Karpas-422 (cell line): Measurements from ENCODE around the gene DLG1. TPM values are rescaled to one million over a fixed set of nuclear protein-coding genes. Genes with fewer than 3 reads are reported as not detected.
A peak's percentile ranks its signal among the peaks of the same experiment; 100 is the strongest.

Experiments used
- DNase-seq: peaks from one replicate; pipeline ENCODE4 v3.0.0-alpha.2; 2015
- H2AFZ ChIP-seq: fragments of 200-600 bp; sonication (generic); 2 replicates; pipeline ENCODE4 v1.6.1; 2014; ENCODE audit warnings: antibody characterized with exemption, low read length, mixed read lengths
- H3K27ac ChIP-seq: fragments of 200-600 bp; sonication (generic); 2 replicates; pipeline ENCODE4 v1.5.1; 2014; ENCODE audit warnings: mild to moderate bottlenecking, low read length, moderate library complexity
- H3K27me3 ChIP-seq: fragments of 200-600 bp; sonication (generic); 2 replicates; pipeline ENCODE4 v1.6.1; 2014; ENCODE audit warnings: low read length, mixed read lengths
- H3K36me3 ChIP-seq: fragments of 200-600 bp; sonication (generic); 2 replicates; pipeline ENCODE4 v1.6.1; 2014; ENCODE audit warnings: low read length, mixed read lengths; ENCODE audit not compliant: insufficient read depth
- H3K4me1 ChIP-seq: fragments of 200-600 bp; sonication (generic); 2 replicates; pipeline ENCODE4 v1.6.1; 2014; ENCODE audit warnings: mild to moderate bottlenecking, low read length, mixed read lengths
- H3K4me2 ChIP-seq: fragments of 200-600 bp; sonication (generic); 2 replicates; pipeline ENCODE4 v1.6.1; 2014; ENCODE audit warnings: low read length, low read depth, mild to moderate bottlenecking; ENCODE audit not compliant: poor library complexity, severe bottlenecking
- H3K4me3 ChIP-seq: fragments of 200-600 bp; sonication (generic); 2 replicates; pipeline ENCODE4 v1.5.1; 2014; ENCODE audit warnings: mild to moderate bottlenecking, antibody characterized with exemption, low read length, mixed read lengths
- H3K79me2 ChIP-seq: fragments of 200-600 bp; sonication (generic); 2 replicates; pipeline ENCODE4 v1.6.1; 2014; ENCODE audit warnings: mild to moderate bottlenecking, low read length, mixed read lengths
- H3K9ac ChIP-seq: fragments of 200-600 bp; sonication (generic); 2 replicates; pipeline ENCODE4 v1.6.0; 2014; ENCODE audit warnings: low read length
- H3K9me2 ChIP-seq: fragments of 200-600 bp; sonication (generic), shearing (Covaris generic); replicated peaks from 2 replicates; pipeline ENCODE4 v1.6.0; 2014; ENCODE audit warnings: mild to moderate bottlenecking, low read length, moderate library complexity; ENCODE audit not compliant: insufficient read depth
- H3K9me3 ChIP-seq: fragments of 300-700, 200-600 bp; sonication (generic); 2 replicates; pipeline ENCODE4 v1.6.1; 2014; ENCODE audit warnings: low read length, mixed read lengths
- H4K20me1 ChIP-seq: fragments of 200-600 bp; sonication (generic); 2 replicates; pipeline ENCODE4 v1.6.1; 2014; ENCODE audit warnings: mild to moderate bottlenecking, antibody characterized with exemption, low read length, low read depth; ENCODE audit not compliant: insufficient read depth
- total RNA-seq: library from RNA; depleted of rRNA; stranded (reverse); fragments of >200 nt; shearing (Covaris generic); gene quantifications from 2 replicates; pipeline ENCODE4 v1.2.3, GENCODE V29; 2014; ENCODE audit warnings: low replicate concordance

Gene DLG1
- total RNA-seq, 1 experiment from 2014 or later: 92.6 TPM

GRCh38 chr3:197260491-197261163, 37.8 kb downstream of the DLG1 start:
- H2AFZ ChIP-seq: no peak overlapping the region
- H3K79me2 ChIP-seq: peaks cover 97% of the 10 kb centered on the region
- no peak overlapping the region for H3K4me3 ChIP-seq
- no peaks in the 10 kb centered on the region for H3K9me2 ChIP-seq
- H3K36me3 ChIP-seq: peaks cover 15% of the 10 kb centered on the region
- H4K20me1 ChIP-seq: no peaks in the 10 kb centered on the region; the same call in 1 of the 2 replicates
- no peak overlapping the region for H3K4me2 ChIP-seq
- peaks cover 50% of the 10 kb centered on the region for H3K4me1 ChIP-seq
- no peaks in the 10 kb centered on the region for H3K27me3 ChIP-seq
- no peak overlapping the region for H3K9ac ChIP-seq
- DNase-seq: no peak
- H3K27ac ChIP-seq: 0 out of 2 replicates have a peak overlapping the region, but pooled peaks have one; percentile 2
- H3K9me3 ChIP-seq: no peaks in the 10 kb centered on the region

- no peak overlapping the region for H3K9ac ChIP-seq
- no peak overlapping the region for H2AFZ ChIP-seq
- no peaks in the 10 kb centered on the region for H3K27me3 ChIP-seq
- H3K4me1 ChIP-seq: peaks cover 50% of the 10 kb centered on the region
- no peak overlapping the region for H3K4me3 ChIP-seq
- peaks cover 26% of the 10 kb centered on the region for H3K36me3 ChIP-seq
- H3K4me2 ChIP-seq: no peak overlapping the region
- H3K79me2 ChIP-seq: peaks cover 97% of the 10 kb centered on the region
- no peak overlapping the region for H3K27ac ChIP-seq
- no peaks in the 10 kb centered on the region for H3K9me2 ChIP-seq
- H3K9me3 ChIP-seq: no peaks in the 10 kb centered on the region
- DNase-seq: no peak
- H4K20me1 ChIP-seq: no peaks in the 10 kb centered on the region; the same call in 1 of the 2 replicates
Observed at GRCh38 chr3:197259096-197259495, 39.3 kb downstream of the DLG1 start.

GRCh38 chr3:197258168-197258755, 40.1 kb downstream of the DLG1 start:
- no peak overlapping the region for H3K9ac ChIP-seq
- peaks cover 97% of the 10 kb centered on the region for H3K79me2 ChIP-seq

GRCh38 chr3:197257711-197258110, 40.7 kb downstream of the DLG1 start:
- no peaks in the 10 kb centered on the region for H3K9me2 ChIP-seq
- no peak overlapping the region for H2AFZ ChIP-seq
- no peak for DNase-seq
- peaks cover 32% of the 10 kb centered on the region for H3K36me3 ChIP-seq
- H3K27ac ChIP-seq: peak overlapping the region; percentile 25; the same call in 1 of the 2 replicates
- H3K79me2 ChIP-seq: peaks cover 97% of the 10 kb centered on the region
- peaks cover 50% of the 10 kb centered on the region for H3K4me1 ChIP-seq
- H4K20me1 ChIP-seq: no peaks in the 10 kb centered on the region; the same call in 1 of the 2 replicates
- 0 out of 2 replicates have a peak, but pooled peaks cover 4% of the 10 kb centered on the region for H3K9me3 ChIP-seq
- H3K9ac ChIP-seq: no peak overlapping the region
- no peaks in the 10 kb centered on the region for H3K27me3 ChIP-seq
- H3K4me3 ChIP-seq: no peak overlapping the region
- no peak overlapping the region for H3K4me2 ChIP-seq

More at GRCh38 chr3:197258168-197258755, 40.1 kb downstream of the DLG1 start:
- no peak overlapping the region for H3K4me2 ChIP-seq
- H3K4me3 ChIP-seq: no peak overlapping the region
- 0 out of 2 replicates have a peak, but pooled peaks cover under 1% of the 10 kb centered on the region for H3K9me3 ChIP-seq
- no peaks in the 10 kb centered on the region for H3K9me2 ChIP-seq
- no peak overlapping the region; the same call in 1 of the 2 replicates for H3K27ac ChIP-seq
- no peak overlapping the region for H2AFZ ChIP-seq
- H3K27me3 ChIP-seq: no peaks in the 10 kb centered on the region
- peaks cover 50% of the 10 kb centered on the region for H3K4me1 ChIP-seq
- no peak for DNase-seq
- peaks cover 30% of the 10 kb centered on the region for H3K36me3 ChIP-seq
- H4K20me1 ChIP-seq: no peaks in the 10 kb centered on the region; the same call in 1 of the 2 replicates

GRCh38 chr3:197256836-197257444, 41.5 kb downstream of the DLG1 start:
- H3K9me2 ChIP-seq: no peaks in the 10 kb centered on the region
- no peak overlapping the region for H3K9ac ChIP-seq
- peaks cover 47% of the 10 kb centered on the region for H3K4me1 ChIP-seq
- no peaks in the 10 kb centered on the region for H3K27me3 ChIP-seq
- peaks cover 97% of the 10 kb centered on the region for H3K79me2 ChIP-seq
- H3K36me3 ChIP-seq: peaks cover 40% of the 10 kb centered on the region
- peak; percentile 89 for DNase-seq
- H4K20me1 ChIP-seq: no peaks in the 10 kb centered on the region; the same call in 1 of the 2 replicates
- H3K27ac ChIP-seq: peak overlapping the region; percentile 25
- H3K9me3 ChIP-seq: peaks cover 6% of the 10 kb centered on the region; the same call in 1 of the 2 replicates
- no peak overlapping the region for H3K4me3 ChIP-seq
- H3K4me2 ChIP-seq: no peak overlapping the region
- no peak overlapping the region for H2AFZ ChIP-seq

GRCh38 chr3:197256104-197256503, 42.3 kb downstream of the DLG1 start:
- H3K27ac ChIP-seq: no peak overlapping the region
- H3K4me2 ChIP-seq: no peak overlapping the region
- H3K27me3 ChIP-seq: no peaks in the 10 kb centered on the region
- peaks cover 48% of the 10 kb centered on the region for H3K36me3 ChIP-seq
- no peaks in the 10 kb centered on the region; the same call in 1 of the 2 replicates for H4K20me1 ChIP-seq
- peaks cover 97% of the 10 kb centered on the region for H3K79me2 ChIP-seq
- no peak overlapping the region for H2AFZ ChIP-seq
- no peaks in the 10 kb centered on the region for H3K9me2 ChIP-seq
- H3K9ac ChIP-seq: no peak overlapping the region
- H3K4me3 ChIP-seq: no peak overlapping the region
- DNase-seq: no peak
- peaks cover 11% of the 10 kb centered on the region for H3K9me3 ChIP-seq
- peaks cover 39% of the 10 kb centered on the region for H3K4me1 ChIP-seq

- no peak for DNase-seq
- Histone ChIP-seq H3K79me2 (peaks cover 98% of the 10 kb centered on the region), H3K36me3 (peaks cover 67% of the 10 kb centered on the region), H4K20me1 (no peaks in the 10 kb centered on the region), H3K4me2 (no peak overlapping the region), H3K9ac (no peak overlapping the region), H3K4me1 (peaks cover 15% of the 10 kb centered on the region), H3K27ac (no peak overlapping the region), H3K9me3 (peaks cover 29% of the 10 kb centered on the region), H3K9me2 (no peaks in the 10 kb centered on the region), H3K4me3 (no peak overlapping the region), H2AFZ (no peak overlapping the region), H3K27me3 (no peaks in the 10 kb centered on the region)
Observed at GRCh38 chr3:197253238-197253947, 45.0 kb downstream of the DLG1 start.
